Measurements from ENCODE around the gene RUBCNL.

DNA sequence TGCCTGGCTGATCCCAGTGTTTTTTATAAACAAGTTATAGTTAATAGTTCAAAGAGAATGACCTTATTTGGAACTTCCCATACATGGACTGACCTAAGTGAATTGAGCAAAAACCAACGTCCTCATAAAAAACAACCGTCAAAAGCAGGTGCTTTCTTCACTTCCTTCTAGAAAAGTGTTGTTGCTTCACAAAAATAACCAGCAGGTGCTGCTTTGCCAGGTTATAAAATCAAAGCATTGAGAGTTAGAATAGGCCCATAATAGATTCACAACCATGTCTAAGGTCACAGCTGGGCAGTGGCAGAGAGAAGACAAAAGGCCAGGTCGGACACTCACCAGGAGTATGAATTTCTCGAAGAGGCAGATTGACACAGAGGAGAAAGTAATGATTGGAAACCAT, 9.5 kb downstream of the RUBCNL start:
- TF ChIP-seq ZNF274 (IDR thresholded peaks at IDR 0.05; ENCODE audit: low read length) (no peak), ZNF274 (tag by site-specific recombination; IDR thresholded peaks at IDR 0.05; ENCODE audit: borderline replicate concordance) (no peak), ZNF510 (tag by site-specific recombination; IDR thresholded peaks at IDR 0.05; ENCODE audit: insufficient replicate concordance) (no peak), ZBTB7A (tag by site-specific recombination; IDR thresholded peaks at IDR 0.05; ENCODE audit: low read depth) (no peak)
- TF ChIP-seq, protein P1, sequence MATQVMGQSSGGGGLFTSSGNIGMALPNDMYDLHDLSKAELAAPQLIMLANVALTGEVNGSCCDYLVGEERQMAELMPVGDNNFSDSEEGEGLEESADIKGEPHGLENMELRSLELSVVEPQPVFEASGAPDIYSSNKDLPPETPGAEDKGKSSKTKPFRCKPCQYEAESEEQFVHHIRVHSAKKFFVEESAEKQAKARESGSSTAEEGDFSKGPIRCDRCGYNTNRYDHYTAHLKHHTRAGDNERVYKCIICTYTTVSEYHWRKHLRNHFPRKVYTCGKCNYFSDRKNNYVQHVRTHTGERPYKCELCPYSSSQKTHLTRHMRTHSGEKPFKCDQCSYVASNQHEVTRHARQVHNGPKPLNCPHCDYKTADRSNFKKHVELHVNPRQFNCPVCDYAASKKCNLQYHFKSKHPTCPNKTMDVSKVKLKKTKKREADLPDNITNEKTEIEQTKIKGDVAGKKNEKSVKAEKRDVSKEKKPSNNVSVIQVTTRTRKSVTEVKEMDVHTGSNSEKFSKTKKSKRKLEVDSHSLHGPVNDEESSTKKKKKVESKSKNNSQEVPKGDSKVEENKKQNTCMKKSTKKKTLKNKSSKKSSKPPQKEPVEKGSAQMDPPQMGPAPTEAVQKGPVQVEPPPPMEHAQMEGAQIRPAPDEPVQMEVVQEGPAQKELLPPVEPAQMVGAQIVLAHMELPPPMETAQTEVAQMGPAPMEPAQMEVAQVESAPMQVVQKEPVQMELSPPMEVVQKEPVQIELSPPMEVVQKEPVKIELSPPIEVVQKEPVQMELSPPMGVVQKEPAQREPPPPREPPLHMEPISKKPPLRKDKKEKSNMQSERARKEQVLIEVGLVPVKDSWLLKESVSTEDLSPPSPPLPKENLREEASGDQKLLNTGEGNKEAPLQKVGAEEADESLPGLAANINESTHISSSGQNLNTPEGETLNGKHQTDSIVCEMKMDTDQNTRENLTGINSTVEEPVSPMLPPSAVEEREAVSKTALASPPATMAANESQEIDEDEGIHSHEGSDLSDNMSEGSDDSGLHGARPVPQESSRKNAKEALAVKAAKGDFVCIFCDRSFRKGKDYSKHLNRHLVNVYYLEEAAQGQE (tag by site-specific recombination; IDR thresholded peaks at IDR 0.05): no peak

Data from HEK293 (cell line).